Measurements from ENCODE around the gene NCAN.

- TF ChIP-seq CTCF (IDR thresholded peaks at IDR 0.05) (no peak), POLR2A (IDR thresholded peaks at IDR 0.05) (no peak)
These were observed 46.3 kb downstream of the NCAN start for GRCh38 chr19:19257836-19258588.
